Stomach (tissue), 9 donors: ENCODE data around the gene BSN. TPM values are rescaled to one million over a fixed set of nuclear protein-coding genes. Genes with fewer than 3 reads are reported as not detected.

ENCODE experiments used
- DNase-seq, 2 donors: peaks; one replicate each; pipeline versions ENCODE4 v3.0.0 to v3.0.0-alpha.2; 2013 to 2019
- H3K27ac ChIP-seq, 5 donors: fragments of 200-600 bp in 4 of 5; sonication (generic) in 4 of 5; one replicate each; pipeline ENCODE4 v1.5.1; 2013 to 2019; ENCODE audit warnings: mild to moderate bottlenecking in 1 of 5, moderate library complexity in 1 of 5
- H3K27me3 ChIP-seq, 3 donors: fragments of 200-600 bp; sonication (generic); one replicate each; pipeline ENCODE4 v1.5.1; 2017 to 2019; ENCODE audit warnings: mixed run types in 1 of 3
- H3K36me3 ChIP-seq, 4 donors: fragments of 200-600 bp; sonication (generic); 1 replicate in 3 of 4; 2 replicates in 1 of 4; pipeline ENCODE4 v1.5.1; 2016 to 2019
- H3K4me1 ChIP-seq, 4 donors: fragments of 200-600 bp; sonication (generic); one replicate each; pipeline ENCODE4 v1.5.1; 2016 to 2019
- H3K4me3 ChIP-seq, 4 donors: fragments of 200-600 bp; sonication (generic) in 3 of 4; one replicate each; pipeline ENCODE4 v1.5.1; 2016 to 2019; ENCODE audit warnings: mild to moderate bottlenecking in 1 of 4
- H3K9me3 ChIP-seq, 4 donors: fragments of 200-600 bp; sonication (generic); one replicate each; pipeline ENCODE4 v1.5.1; 2016 to 2019
- CTCF ChIP-seq, 7 experiments: fragments of 450-650 bp in 4 of 7; fragments of 200-600 bp in 3 of 7; sonication (generic) in 3 of 7; IDR thresholded peaks; one replicate each; pipeline ENCODE4 v1.5.1; 2016 to 2019; ENCODE audit warnings: antibody characterized with exemption in 7 of 7, control low read depth in 2 of 7, mild to moderate bottlenecking in 1 of 7
- EP300 ChIP-seq: sonication (generic); formaldehyde crosslinking; IDR thresholded peaks from one replicate; pipeline ENCODE4 v1.6.1; 2017; ENCODE audit warnings: antibody characterized with exemption
- POLR2A ChIP-seq, 4 donors: fragments of 450-650 bp; IDR thresholded peaks; one replicate each; pipeline ENCODE4 v1.6.1; 2016; ENCODE audit warnings: antibody characterized with exemption in 4 of 4, control low read depth in 2 of 4, mild to moderate bottlenecking in 1 of 4, moderate library complexity in 1 of 4
- POLR2AphosphoS5 ChIP-seq, 3 donors: sonication (generic); formaldehyde crosslinking; IDR thresholded peaks; one replicate each; pipeline ENCODE4 v1.6.1; 2016; ENCODE audit warnings: antibody characterized with exemption in 3 of 3
- WGBS, 5 donors: extraction: QIAGEN DNeasy Blood & Tissue Kit in 3 of 5; methylation state at CpG; one replicate each; pipeline versions ENCODE4 v1.1.5 to v1.1.7; 2013 to 2018; 5-methylcytosine and 5-hydroxymethylcytosine counted together
- intact Hi-C: fragments of 100-400 bp; cut with DNase I; formaldehyde crosslinking; loops from one replicate; pipeline ENCODE4 v1.15.1; 2023; ENCODE audit warnings: low total_unique reads
- polyA plus RNA-seq, 3 donors: library from polyadenylated mRNA; stranded (reverse); fragments of 200-250 nt; gene quantifications; one replicate each; pipeline ENCODE4 v1.2.3, GENCODE V29; 2013
- total RNA-seq, 5 donors: library from RNA; depleted of rRNA; stranded (reverse); fragments of >200 nt; gene quantifications; one replicate each; pipeline versions ENCODE4 v1.1.0 to v1.2.3, GENCODE V29; 2014 to 2016
- donor health status: healthy with polysubstance abuse.
- donor health status: Bipolar disorder and iron deficiency.
- donor health status: healthy.

The BSN gene
- total and polyA plus RNA-seq, 8 donors = 0.03 to 4.5 (median 0.77) TPM; not detected in 2

DNA sequence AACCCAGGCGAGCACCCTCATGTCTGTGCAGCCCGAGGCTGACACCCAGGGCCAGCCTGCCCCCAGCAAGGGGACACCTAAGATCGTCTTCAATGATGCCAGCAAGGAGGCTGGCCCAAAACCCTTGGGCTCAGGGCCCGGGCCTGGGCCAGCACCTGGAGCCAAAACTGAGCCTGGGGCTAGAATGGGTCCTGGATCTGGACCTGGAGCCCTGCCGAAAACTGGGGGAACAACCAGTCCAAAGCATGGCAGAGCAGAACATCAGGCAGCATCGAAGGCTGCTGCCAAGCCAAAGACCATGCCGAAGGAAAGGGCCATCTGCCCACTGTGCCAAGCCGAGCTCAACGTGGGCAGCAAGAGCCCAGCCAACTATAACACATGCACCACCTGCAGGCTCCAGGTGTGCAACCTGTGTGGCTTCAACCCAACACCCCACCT is 88.5 kb downstream of the BSN start:
- Histone ChIP-seq H3K9me3 (no peaks in the 10 kb centered on the region), H3K4me3 (no peak overlapping the region), H3K27ac (no peak overlapping the region), H3K36me3 (no peaks in the 10 kb centered on the region), H3K4me1 (peaks cover 0 to 4% (median 0%) of the 10 kb centered on the region in 4 donors), H3K27me3 (no peaks in the 10 kb centered on the region)
- 88 to 93% (median 89%) methylated on average over 8 to 9 of the region's 9 CpGs for WGBS, 5 donors
- DNase-seq = no peak
- intact Hi-C loops = no loop called here
- no peak for TF ChIP-seq POLR2AphosphoS5 (IDR thresholded peaks at IDR 0.05)
- TF ChIP-seq CTCF (IDR thresholded peaks at IDR 0.05) = no peak
- no peak for TF ChIP-seq POLR2A (IDR thresholded peaks at IDR 0.05)
- TF ChIP-seq EP300 = no peak

- H3K27me3 ChIP-seq = no peaks in the 10 kb centered on the region
- H3K9me3 ChIP-seq = no peaks in the 10 kb centered on the region
- intact Hi-C loops = no loop called here
- DNase-seq = no peak
- H3K4me3 ChIP-seq = no peak overlapping the region
- no peak overlapping the region for H3K27ac ChIP-seq
- peaks cover 0 to 8% (median 0%) of the 10 kb centered on the region in 4 donors for H3K4me1 ChIP-seq
- no peaks in the 10 kb centered on the region for H3K36me3 ChIP-seq
- WGBS, 5 donors = 72 to 85% (median 79%) methylated on average over 8 of the region's 8 CpGs
- TF ChIP-seq CTCF (IDR thresholded peaks at IDR 0.05) = no peak
Observed at GRCh38 chr3:49644684-49645083, 90.4 kb downstream of the BSN start.

- H3K4me1 ChIP-seq = peaks cover 0 to 8% (median 0%) of the 10 kb centered on the region in 4 donors
- no peak overlapping the region for H3K27ac ChIP-seq
- H3K4me3 ChIP-seq = no peak overlapping the region
- no peak for TF ChIP-seq CTCF (IDR thresholded peaks at IDR 0.05)
- TF ChIP-seq POLR2AphosphoS5 (IDR thresholded peaks at IDR 0.05) = no peak
- no peak for TF ChIP-seq POLR2A (IDR thresholded peaks at IDR 0.05)
- no peak for DNase-seq
- intact Hi-C loops = no loop called here
- H3K9me3 ChIP-seq = no peaks in the 10 kb centered on the region
- H3K27me3 ChIP-seq = no peaks in the 10 kb centered on the region
- WGBS, 5 donors = 80 to 86% (median 82%) methylated on average over 3 of the region's 3 CpGs
- no peaks in the 10 kb centered on the region for H3K36me3 ChIP-seq
Observed at GRCh38 chr3:49646236-49646635, 92.0 kb downstream of the BSN start.

DNA sequence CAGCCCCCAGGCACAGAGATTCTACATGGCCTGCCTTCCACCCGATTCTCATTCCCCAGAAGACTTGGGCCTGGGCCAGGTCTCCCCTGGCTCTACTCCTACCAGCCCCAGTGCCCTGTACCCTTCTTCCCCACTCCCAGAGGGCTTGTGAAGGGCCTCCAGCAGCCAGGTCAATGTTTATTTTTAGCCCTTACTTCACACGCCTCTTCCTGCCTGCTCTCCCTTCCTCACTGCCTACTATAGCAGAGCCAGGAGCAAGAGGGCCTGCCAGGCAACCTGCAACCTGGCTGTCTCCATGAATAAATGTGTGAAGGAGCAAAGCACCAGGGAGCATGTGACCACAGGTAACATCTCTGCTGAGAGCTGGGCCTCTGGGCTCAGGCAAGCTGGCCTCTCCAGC is 93.5 kb downstream of the BSN start:
- Histone ChIP-seq H3K4me1 (peaks cover 0 to 8% (median 0%) of the 10 kb centered on the region in 4 donors), H3K27ac (peak overlapping the region in 1 of 5 donors; percentile 20), H3K27me3 (no peaks in the 10 kb centered on the region), H3K9me3 (no peaks in the 10 kb centered on the region), H3K36me3 (no peaks in the 10 kb centered on the region), H3K4me3 (no peak overlapping the region)
- peak in 1 of 2 donors; percentile 71 for DNase-seq
- intact Hi-C loops = no loop called here
- TF ChIP-seq CTCF (IDR thresholded peaks at IDR 0.05) = no peak
- TF ChIP-seq POLR2AphosphoS5 (IDR thresholded peaks at IDR 0.05) = no peak
- TF ChIP-seq POLR2A (IDR thresholded peaks at IDR 0.05) = no peak
- no peak for TF ChIP-seq EP300
- 33 to 59% (median 40%) methylated on average over 2 of the region's 2 CpGs for WGBS, 5 donors
